ENCODE measurements around the gene DPP7.

DNA sequence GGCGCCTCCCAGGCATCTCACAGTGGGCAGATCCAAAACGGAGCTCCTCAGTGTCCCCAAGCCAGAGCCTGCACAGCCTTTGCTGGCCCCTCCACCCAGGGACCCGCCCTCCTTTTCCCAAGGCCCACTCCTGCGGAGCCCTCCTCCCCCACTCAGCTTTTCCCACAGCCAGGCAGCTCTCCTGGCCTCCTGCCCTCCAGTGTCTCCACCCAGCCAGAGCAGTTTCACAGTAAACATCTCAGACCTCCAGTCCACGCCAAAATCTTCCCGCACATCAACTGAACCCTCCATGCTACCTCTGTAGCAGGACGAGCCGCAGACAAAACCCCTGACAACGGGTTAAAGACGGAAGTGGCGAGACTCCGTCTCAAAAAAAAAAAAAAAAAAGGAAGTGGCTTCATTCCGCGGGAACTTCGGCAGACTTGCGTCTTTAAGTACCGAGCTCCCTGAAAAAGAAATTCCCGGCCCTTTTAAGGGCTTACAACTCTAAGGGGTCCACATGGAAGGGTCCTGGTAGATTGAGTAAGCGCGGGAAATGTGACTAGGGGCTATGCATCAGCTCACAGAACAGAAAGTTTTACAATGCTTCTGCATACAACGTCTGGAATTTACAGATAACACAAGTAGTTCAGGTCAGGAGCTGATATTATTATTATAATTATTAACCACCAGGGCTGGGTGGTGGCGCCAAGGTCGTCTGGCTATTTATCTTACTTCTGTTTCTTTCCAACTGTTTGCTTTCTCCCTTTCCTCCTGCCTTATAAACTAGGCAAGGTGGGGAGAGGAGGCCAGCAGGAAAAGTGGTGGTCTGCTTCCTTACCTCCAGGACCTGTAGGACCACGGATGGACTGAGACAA lies 13.0 kb upstream of the DPP7 start:
- TF ChIP-seq, protein P1, sequence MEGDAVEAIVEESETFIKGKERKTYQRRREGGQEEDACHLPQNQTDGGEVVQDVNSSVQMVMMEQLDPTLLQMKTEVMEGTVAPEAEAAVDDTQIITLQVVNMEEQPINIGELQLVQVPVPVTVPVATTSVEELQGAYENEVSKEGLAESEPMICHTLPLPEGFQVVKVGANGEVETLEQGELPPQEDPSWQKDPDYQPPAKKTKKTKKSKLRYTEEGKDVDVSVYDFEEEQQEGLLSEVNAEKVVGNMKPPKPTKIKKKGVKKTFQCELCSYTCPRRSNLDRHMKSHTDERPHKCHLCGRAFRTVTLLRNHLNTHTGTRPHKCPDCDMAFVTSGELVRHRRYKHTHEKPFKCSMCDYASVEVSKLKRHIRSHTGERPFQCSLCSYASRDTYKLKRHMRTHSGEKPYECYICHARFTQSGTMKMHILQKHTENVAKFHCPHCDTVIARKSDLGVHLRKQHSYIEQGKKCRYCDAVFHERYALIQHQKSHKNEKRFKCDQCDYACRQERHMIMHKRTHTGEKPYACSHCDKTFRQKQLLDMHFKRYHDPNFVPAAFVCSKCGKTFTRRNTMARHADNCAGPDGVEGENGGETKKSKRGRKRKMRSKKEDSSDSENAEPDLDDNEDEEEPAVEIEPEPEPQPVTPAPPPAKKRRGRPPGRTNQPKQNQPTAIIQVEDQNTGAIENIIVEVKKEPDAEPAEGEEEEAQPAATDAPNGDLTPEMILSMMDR (IDR thresholded peaks at IDR 0.05): no peak
- no peak for TF ChIP-seq POLR2A (IDR thresholded peaks at IDR 0.05)
